Vagina (tissue), 2 donors: ENCODE results near the gene PTPN14.

Source experiments
- CTCF ChIP-seq, 3 experiments: fragments of 450-650 bp in 2 of 3; fragments of 200-600 bp in 1 of 3; sonication (generic) in 1 of 3; IDR thresholded peaks; one replicate each; pipeline ENCODE4 v1.5.1; 2017 to 2019; ENCODE audit warnings: antibody characterized with exemption in 3 of 3, mild to moderate bottlenecking in 2 of 3, moderate library complexity in 2 of 3
- POLR2AphosphoS5 ChIP-seq, 2 donors: sonication (generic); formaldehyde crosslinking; IDR thresholded peaks; one replicate each; pipeline ENCODE4 v1.9.0; 2017; ENCODE audit warnings: antibody characterized with exemption in 2 of 2, mild to moderate bottlenecking in 2 of 2, low read depth in 1 of 2; ENCODE audit not compliant: insufficient read depth in 1 of 2

GRCh38 chr1:214391873-214392645 is 159.3 kb downstream of the PTPN14 start:
- TF ChIP-seq CTCF (IDR thresholded peaks at IDR 0.05) (no peak), POLR2AphosphoS5 (IDR thresholded peaks at IDR 0.05; ENCODE audit: insufficient read depth in 1 of 2, low read depth in 1 of 2) (no peak)
